ENCODE data around the gene NRP1.

The NRP1 gene

GRCh38 chr10:33252324-33252723 is 82.1 kb downstream of the NRP1 start:
- no peaks in the 10 kb centered on the region for H3K9me2 ChIP-seq (replicated peaks; ENCODE audit: control insufficient read depth, low read length)
- no peak overlapping the region for H3K4me3 ChIP-seq (ENCODE audit: low read length)
- H3K36me3 ChIP-seq (ENCODE audit: control insufficient read depth, low read length), result no peaks in the 10 kb centered on the region
- no peaks in the 10 kb centered on the region for H3K9me3 ChIP-seq (ENCODE audit: control insufficient read depth, insufficient read depth, low read length)
- no peaks in the 10 kb centered on the region for H3F3A ChIP-seq (ENCODE audit: control insufficient read depth, insufficient read depth)
- no peak overlapping the region for H3K27ac ChIP-seq (ENCODE audit: low read depth, low read length)
- H3K4me2 ChIP-seq (ENCODE audit: low read length), result no peak overlapping the region
- TF ChIP-seq, protein P1, sequence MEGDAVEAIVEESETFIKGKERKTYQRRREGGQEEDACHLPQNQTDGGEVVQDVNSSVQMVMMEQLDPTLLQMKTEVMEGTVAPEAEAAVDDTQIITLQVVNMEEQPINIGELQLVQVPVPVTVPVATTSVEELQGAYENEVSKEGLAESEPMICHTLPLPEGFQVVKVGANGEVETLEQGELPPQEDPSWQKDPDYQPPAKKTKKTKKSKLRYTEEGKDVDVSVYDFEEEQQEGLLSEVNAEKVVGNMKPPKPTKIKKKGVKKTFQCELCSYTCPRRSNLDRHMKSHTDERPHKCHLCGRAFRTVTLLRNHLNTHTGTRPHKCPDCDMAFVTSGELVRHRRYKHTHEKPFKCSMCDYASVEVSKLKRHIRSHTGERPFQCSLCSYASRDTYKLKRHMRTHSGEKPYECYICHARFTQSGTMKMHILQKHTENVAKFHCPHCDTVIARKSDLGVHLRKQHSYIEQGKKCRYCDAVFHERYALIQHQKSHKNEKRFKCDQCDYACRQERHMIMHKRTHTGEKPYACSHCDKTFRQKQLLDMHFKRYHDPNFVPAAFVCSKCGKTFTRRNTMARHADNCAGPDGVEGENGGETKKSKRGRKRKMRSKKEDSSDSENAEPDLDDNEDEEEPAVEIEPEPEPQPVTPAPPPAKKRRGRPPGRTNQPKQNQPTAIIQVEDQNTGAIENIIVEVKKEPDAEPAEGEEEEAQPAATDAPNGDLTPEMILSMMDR (IDR thresholded peaks at IDR 0.05; ENCODE audit: low read depth, low read length, poor library complexity, severe bottlenecking), result no peak
- TF ChIP-seq EZH2phosphoT487 (IDR thresholded peaks at IDR 0.05; ENCODE audit: borderline replicate concordance, low read length), result no peak
- no peaks in the 10 kb centered on the region for H3K27me3 ChIP-seq (ENCODE audit: control insufficient read depth, low read length)
- no peaks in the 10 kb centered on the region for H4K20me1 ChIP-seq (ENCODE audit: control insufficient read depth, insufficient read depth, low read depth, low read length)
- no peaks in the 10 kb centered on the region for H3K4me1 ChIP-seq (ENCODE audit: control insufficient read depth, low read length)
- H3K79me2 ChIP-seq (ENCODE audit: control insufficient read depth, low read length), result no peaks in the 10 kb centered on the region

DNA sequence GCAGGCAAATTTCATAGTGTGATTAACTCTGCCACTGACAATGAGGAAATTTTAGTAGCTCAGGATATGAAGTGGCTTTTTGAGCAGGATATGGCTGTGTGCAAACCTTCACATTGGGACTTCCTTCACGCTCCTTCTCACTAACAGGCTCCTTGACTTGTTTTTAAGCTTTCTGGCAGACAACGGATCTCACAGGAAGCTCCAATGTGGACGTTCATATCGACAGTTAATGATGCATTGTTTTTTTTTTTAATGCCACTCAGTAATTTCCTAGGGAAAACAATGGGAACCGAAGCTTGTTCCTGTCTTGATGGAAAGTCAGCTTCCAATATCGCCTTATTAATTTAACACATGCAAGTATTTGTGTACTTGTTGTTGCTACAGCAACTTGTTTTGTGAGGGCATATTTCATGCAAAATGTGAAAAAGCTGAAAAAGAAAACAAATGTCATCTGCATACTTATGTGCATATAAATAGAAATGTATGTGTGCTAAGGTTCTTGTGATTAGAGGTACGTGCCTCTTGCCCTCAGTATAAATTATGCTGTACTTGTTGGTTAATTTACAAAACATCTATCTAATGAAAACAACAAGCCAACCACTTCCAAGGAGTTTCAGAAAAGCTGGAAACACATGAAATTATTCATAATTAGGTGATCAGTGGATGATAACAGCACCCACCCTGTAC is 84.7 kb downstream of the NRP1 start:
- no peaks in the 10 kb centered on the region for H3K9me2 ChIP-seq (replicated peaks; ENCODE audit: control insufficient read depth, low read length)
- H3K4me3 ChIP-seq (ENCODE audit: low read length), result no peak overlapping the region
- no peaks in the 10 kb centered on the region for H4K20me1 ChIP-seq (ENCODE audit: control insufficient read depth, insufficient read depth, low read depth, low read length)
- no peaks in the 10 kb centered on the region for H3K79me2 ChIP-seq (ENCODE audit: control insufficient read depth, low read length)
- H3F3A ChIP-seq (ENCODE audit: control insufficient read depth, insufficient read depth), result no peaks in the 10 kb centered on the region
- TF ChIP-seq EZH2phosphoT487 (IDR thresholded peaks at IDR 0.05; ENCODE audit: borderline replicate concordance, low read length), result no peak
- TF ChIP-seq, protein P1 (IDR thresholded peaks at IDR 0.05; ENCODE audit: low read depth, low read length, poor library complexity, severe bottlenecking), result no peak
- H3K4me2 ChIP-seq (ENCODE audit: low read length), result no peak overlapping the region
- H3K9me3 ChIP-seq (ENCODE audit: control insufficient read depth, insufficient read depth, low read length), result no peaks in the 10 kb centered on the region
- no peaks in the 10 kb centered on the region for H3K4me1 ChIP-seq (ENCODE audit: control insufficient read depth, low read length)
- H3K36me3 ChIP-seq (ENCODE audit: control insufficient read depth, low read length), result no peaks in the 10 kb centered on the region
- no peak overlapping the region for H3K27ac ChIP-seq (ENCODE audit: low read depth, low read length)
- no peaks in the 10 kb centered on the region for H3K27me3 ChIP-seq (ENCODE audit: control insufficient read depth, low read length)

DNA sequence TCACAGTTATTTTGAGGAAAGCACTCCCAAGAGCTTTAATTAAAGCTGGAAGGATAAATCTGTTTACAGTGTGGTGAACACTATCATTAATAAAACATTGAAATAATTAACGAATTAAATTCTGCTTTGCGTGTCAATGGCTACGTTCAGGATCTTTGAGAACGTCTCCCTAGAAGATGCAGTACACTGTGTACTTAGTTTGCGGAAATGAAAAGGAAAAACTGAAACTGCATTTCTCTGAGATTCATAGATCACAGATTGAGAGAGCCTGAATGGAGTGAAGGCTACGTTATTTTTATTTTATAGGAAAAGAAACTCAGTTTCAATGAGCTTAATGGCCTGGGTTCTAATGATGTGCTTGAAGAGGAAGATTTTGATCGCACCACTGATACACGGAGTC is 85.3 kb downstream of the NRP1 start:
- Histone ChIP-seq H3K4me3 (ENCODE audit: low read length) (no peak overlapping the region), H4K20me1 (ENCODE audit: control insufficient read depth, insufficient read depth, low read depth, low read length) (no peaks in the 10 kb centered on the region), H3K4me1 (ENCODE audit: control insufficient read depth, low read length) (no peaks in the 10 kb centered on the region), H3K4me2 (ENCODE audit: low read length) (no peak overlapping the region), H3K36me3 (ENCODE audit: control insufficient read depth, low read length) (no peaks in the 10 kb centered on the region), H3K27me3 (ENCODE audit: control insufficient read depth, low read length) (no peaks in the 10 kb centered on the region), H3K27ac (ENCODE audit: low read depth, low read length) (no peak overlapping the region), H3F3A (ENCODE audit: control insufficient read depth, insufficient read depth) (no peaks in the 10 kb centered on the region), H3K9me3 (ENCODE audit: control insufficient read depth, insufficient read depth, low read length) (no peaks in the 10 kb centered on the region), H3K9me2 (replicated peaks; ENCODE audit: control insufficient read depth, low read length) (no peaks in the 10 kb centered on the region), H3K79me2 (ENCODE audit: control insufficient read depth, low read length) (no peaks in the 10 kb centered on the region)
- TF ChIP-seq, protein P1 (IDR thresholded peaks at IDR 0.05; ENCODE audit: low read depth, low read length, poor library complexity, severe bottlenecking), result no peak
- TF ChIP-seq EZH2phosphoT487 (IDR thresholded peaks at IDR 0.05; ENCODE audit: borderline replicate concordance, low read length), result no peak
